T-helper 1 cell treated with Interleukin-12 subunit alpha and Interleukin-12 subunit beta and Interleukin-4 antibody, amounts not matched to agents 30 μg/mL and 1 μg/mL, for 36 hours (primary cell): ENCODE data around the gene IQCE.

Experiments
- H3K27ac Mint-ChIP-seq: one replicate; pipeline ENCODE4 v1.8.0; 2021; ENCODE audit warnings: mild to moderate bottlenecking, mixed read lengths
- H3K27me3 Mint-ChIP-seq: one replicate; pipeline ENCODE4 v1.8.0; 2021; ENCODE audit warnings: low read depth, mixed read lengths
- H3K36me3 Mint-ChIP-seq: one replicate; pipeline ENCODE4 v1.8.0; 2021; ENCODE audit warnings: low read depth, mixed read lengths
- H3K4me1 Mint-ChIP-seq: one replicate; pipeline ENCODE4 v1.8.0; 2021; ENCODE audit warnings: low read depth, mixed read lengths
- H3K4me3 Mint-ChIP-seq: one replicate; pipeline ENCODE4 v1.8.0; 2021; ENCODE audit warnings: mild to moderate bottlenecking, moderate library complexity, mixed read lengths
- H3K9me3 Mint-ChIP-seq: one replicate; pipeline ENCODE4 v1.8.0; 2021; ENCODE audit warnings: mixed read lengths

The IQCE gene

GRCh38 chr7:2633538-2634266 is 74.9 kb downstream of the IQCE start:
- H3K4me1 Mint-ChIP-seq, result peaks cover 11% of the 10 kb centered on the region
- H3K27me3 Mint-ChIP-seq, result no peaks in the 10 kb centered on the region
- no peaks in the 10 kb centered on the region for H3K9me3 Mint-ChIP-seq
- H3K27ac Mint-ChIP-seq, result peak overlapping the region; percentile 69
- no peaks in the 10 kb centered on the region for H3K36me3 Mint-ChIP-seq
- peak overlapping the region; percentile 87 for H3K4me3 Mint-ChIP-seq

GRCh38 chr7:2634267-2635145 is 75.7 kb downstream of the IQCE start:
- H3K9me3 Mint-ChIP-seq, result no peaks in the 10 kb centered on the region
- H3K36me3 Mint-ChIP-seq, result no peaks in the 10 kb centered on the region
- no peaks in the 10 kb centered on the region for H3K27me3 Mint-ChIP-seq
- peak overlapping the region; percentile 63 for H3K4me3 Mint-ChIP-seq
- H3K27ac Mint-ChIP-seq, result no peak overlapping the region
- peaks cover 11% of the 10 kb centered on the region for H3K4me1 Mint-ChIP-seq

- H3K36me3 Mint-ChIP-seq, result no peaks in the 10 kb centered on the region
- H3K27ac Mint-ChIP-seq, result no peak overlapping the region
- H3K9me3 Mint-ChIP-seq, result no peaks in the 10 kb centered on the region
- peaks cover 11% of the 10 kb centered on the region for H3K4me1 Mint-ChIP-seq
- no peak overlapping the region for H3K4me3 Mint-ChIP-seq
- no peaks in the 10 kb centered on the region for H3K27me3 Mint-ChIP-seq
Observed at GRCh38 chr7:2635148-2635668, 76.4 kb downstream of the IQCE start.

- H3K36me3 Mint-ChIP-seq, result no peaks in the 10 kb centered on the region
- no peaks in the 10 kb centered on the region for H3K27me3 Mint-ChIP-seq
- H3K27ac Mint-ChIP-seq, result no peak overlapping the region
- peaks cover 10% of the 10 kb centered on the region for H3K4me1 Mint-ChIP-seq
- no peak overlapping the region for H3K4me3 Mint-ChIP-seq
- no peaks in the 10 kb centered on the region for H3K9me3 Mint-ChIP-seq
Observed at GRCh38 chr7:2635810-2636701, 77.3 kb downstream of the IQCE start.

GRCh38 chr7:2637066-2637471 is 78.3 kb downstream of the IQCE start:
- H3K4me1 Mint-ChIP-seq, result peaks cover 8% of the 10 kb centered on the region
- H3K36me3 Mint-ChIP-seq, result no peaks in the 10 kb centered on the region
- no peak overlapping the region for H3K27ac Mint-ChIP-seq
- no peaks in the 10 kb centered on the region for H3K9me3 Mint-ChIP-seq
- no peaks in the 10 kb centered on the region for H3K27me3 Mint-ChIP-seq
- H3K4me3 Mint-ChIP-seq, result no peak overlapping the region

GRCh38 chr7:2637505-2638223 is 78.9 kb downstream of the IQCE start:
- Mint-ChIP-seq H3K36me3 (no peaks in the 10 kb centered on the region), H3K9me3 (no peaks in the 10 kb centered on the region), H3K27ac (no peak overlapping the region), H3K27me3 (no peaks in the 10 kb centered on the region), H3K4me3 (no peak overlapping the region), H3K4me1 (peaks cover 4% of the 10 kb centered on the region)

- no peak overlapping the region for H3K4me3 Mint-ChIP-seq
- H3K36me3 Mint-ChIP-seq, result no peaks in the 10 kb centered on the region
- no peaks in the 10 kb centered on the region for H3K9me3 Mint-ChIP-seq
- peaks cover 1% of the 10 kb centered on the region for H3K4me1 Mint-ChIP-seq
- no peak overlapping the region for H3K27ac Mint-ChIP-seq
- H3K27me3 Mint-ChIP-seq, result no peaks in the 10 kb centered on the region
Observed at GRCh38 chr7:2638224-2638991, 79.6 kb downstream of the IQCE start.

- Mint-ChIP-seq H3K4me1 (no peaks in the 10 kb centered on the region), H3K27ac (no peak overlapping the region), H3K9me3 (no peaks in the 10 kb centered on the region), H3K4me3 (no peak overlapping the region), H3K27me3 (no peaks in the 10 kb centered on the region), H3K36me3 (no peaks in the 10 kb centered on the region)
Observed at GRCh38 chr7:2639181-2639681, 80.5 kb downstream of the IQCE start.

GRCh38 chr7:2639695-2640481 is 81.1 kb downstream of the IQCE start:
- Mint-ChIP-seq H3K4me1 (peaks cover 2% of the 10 kb centered on the region), H3K9me3 (no peaks in the 10 kb centered on the region), H3K27ac (no peak overlapping the region), H3K36me3 (no peaks in the 10 kb centered on the region), H3K4me3 (no peak overlapping the region), H3K27me3 (no peaks in the 10 kb centered on the region)

- no peaks in the 10 kb centered on the region for H3K9me3 Mint-ChIP-seq
- H3K27me3 Mint-ChIP-seq, result no peaks in the 10 kb centered on the region
- H3K27ac Mint-ChIP-seq, result no peak overlapping the region
- no peaks in the 10 kb centered on the region for H3K36me3 Mint-ChIP-seq
- no peak overlapping the region for H3K4me3 Mint-ChIP-seq
- H3K4me1 Mint-ChIP-seq, result peaks cover 7% of the 10 kb centered on the region
Observed at GRCh38 chr7:2640482-2640830, 81.7 kb downstream of the IQCE start.

- peaks cover 10% of the 10 kb centered on the region for H3K4me1 Mint-ChIP-seq
- H3K36me3 Mint-ChIP-seq, result no peaks in the 10 kb centered on the region
- H3K9me3 Mint-ChIP-seq, result no peaks in the 10 kb centered on the region
- H3K4me3 Mint-ChIP-seq, result no peak overlapping the region
- H3K27me3 Mint-ChIP-seq, result no peaks in the 10 kb centered on the region
- H3K27ac Mint-ChIP-seq, result no peak overlapping the region
Observed at GRCh38 chr7:2640846-2641316, 82.1 kb downstream of the IQCE start.
